Lower leg skin (tissue), 4 donors: Measurements from ENCODE around the gene BRD1. TPM values are rescaled to one million over a fixed set of nuclear protein-coding genes. Genes with fewer than 3 reads are reported as not detected.

Experiments
- DNase-seq, 2 donors: peaks; one replicate each; pipeline ENCODE4 v3.0.0-alpha.2; 2019; ENCODE audit warnings: low spot score in 2 of 2
- H3K4me3 ChIP-seq: fragments of 200-600 bp; sonication (generic); 2 replicates; pipeline ENCODE4 v1.5.1; 2017; ENCODE audit warnings: mild to moderate bottlenecking, low read depth; ENCODE audit not compliant: poor library complexity, severe bottlenecking
- CTCF ChIP-seq, 3 donors: fragments of 450-650 bp; IDR thresholded peaks; one replicate each; pipeline ENCODE4 v1.5.1; 2016; ENCODE audit warnings: antibody characterized with exemption in 3 of 3, mild to moderate bottlenecking in 3 of 3, moderate library complexity in 2 of 3
- POLR2A ChIP-seq, 2 donors: fragments of 450-650 bp; IDR thresholded peaks; one replicate each; pipeline ENCODE4 v1.6.1; 2016 to 2017; ENCODE audit warnings: antibody characterized with exemption in 2 of 2, mild to moderate bottlenecking in 1 of 2, moderate library complexity in 1 of 2
- WGBS, 2 donors: methylation state at CpG; one replicate each; pipeline ENCODE4 v1.1.5; 2018; 5-methylcytosine and 5-hydroxymethylcytosine counted together
- intact Hi-C: fragments of 100-400 bp; cut with DNase I; formaldehyde crosslinking; loops from one replicate; pipeline ENCODE4 v1.15.0; 2023; ENCODE audit warnings: low total_unique reads
- total RNA-seq, 4 donors: library from RNA; depleted of rRNA; stranded (reverse); fragments of >200 nt; gene quantifications; one replicate each; pipeline ENCODE4 v1.1.0, GENCODE V29; 2016

Gene BRD1
- total RNA-seq, 4 donors from 2014 or later, result 64.8 to 104 (median 89.8) TPM

GRCh38 chr22:49845241-49845640 is 17.6 kb upstream of the BRD1 start:
- H3K4me3 ChIP-seq, result no peak overlapping the region
- TF ChIP-seq CTCF (IDR thresholded peaks at IDR 0.05) (no peak), POLR2A (IDR thresholded peaks at IDR 0.05) (no peak)
- DNase-seq, result no peak
- intact Hi-C loops, result no loop called here
- 78 to 83% methylated on average over 15 to 16 of the region's 16 CpGs for WGBS, 2 donors

GRCh38 chr22:49838771-49839717 is 11.4 kb upstream of the BRD1 start:
- no peak for DNase-seq
- TF ChIP-seq POLR2A (IDR thresholded peaks at IDR 0.05) (no peak), CTCF (IDR thresholded peaks at IDR 0.05) (no peak)
- H3K4me3 ChIP-seq, result no peak overlapping the region
- intact Hi-C loops, result no loop called here
- 61 to 70% methylated on average over 21 to 29 of the region's 29 CpGs for WGBS, 2 donors

- TF ChIP-seq CTCF (IDR thresholded peaks at IDR 0.05) (no peak), POLR2A (IDR thresholded peaks at IDR 0.05) (no peak)
- WGBS, 2 donors, result 62 to 68% methylated on average over 11 of the region's 11 CpGs
- no peak for DNase-seq
- H3K4me3 ChIP-seq, result no peak overlapping the region
- intact Hi-C loops, result no loop called here
Measured at GRCh38 chr22:49833340-49834007, 5.8 kb upstream of the BRD1 start.

GRCh38 chr22:49829044-49829853 is 1.6 kb upstream of the BRD1 start:
- WGBS, 2 donors, result 94 to 95% methylated on average over 13 to 16 of the region's 17 CpGs
- TF ChIP-seq POLR2A (IDR thresholded peaks at IDR 0.05) (no peak), CTCF (IDR thresholded peaks at IDR 0.05) (no peak)
- no peak for DNase-seq
- intact Hi-C loops, result no loop called here
- no peak overlapping the region for H3K4me3 ChIP-seq

- WGBS, 2 donors, result 87 to 89% methylated on average over 14 of the region's 14 CpGs
- no peak overlapping the region for H3K4me3 ChIP-seq
- intact Hi-C loops, result no loop called here
- no peak for TF ChIP-seq CTCF (IDR thresholded peaks at IDR 0.05)
- TF ChIP-seq POLR2A (IDR thresholded peaks at IDR 0.05), result no peak
- no peak for DNase-seq
Measured at GRCh38 chr22:49828599-49828965, 909 bp upstream of the BRD1 start.
